GM12878 (cell line): ENCODE data around the gene PNLIPRP2. TPM values are rescaled to one million over a fixed set of nuclear protein-coding genes. Genes with fewer than 3 reads are reported as not detected.

Experiments used
- ATAC-seq: fragments of 200-7000 bp; cut with Tn5 transposase; 3 replicates; pipeline ENCODE4 v1.9.1; 2020; ENCODE audit warnings: mild to moderate bottlenecking, moderate library complexity
- BruUV-seq: library from RNA; stranded (reverse); fragments of 400-500 nt; replicated peaks from 2 replicates; lab custom pipeline; 2021; lab: Mats Ljungman, UMichigan
- CTCF ChIA-PET: fragments of 300-600 bp; sonication (Branson Sonifier 250); formaldehyde crosslinking; extraction: SDS; loops from one replicate; lab custom pipeline; 2021; ENCODE audit warnings: inconsistent platforms; lab: Yijun Ruan, JAX
- POLR2A ChIA-PET: fragments of 350-600 bp; formaldehyde crosslinking; extraction: SDS; loops from one replicate; lab custom pipeline; 2021; ENCODE audit warnings: inconsistent platforms; lab: Charles Lee
- RAD21 ChIA-PET: fragments of 300-600 bp; sonication (Branson Sonifier 250); formaldehyde crosslinking; loops from one replicate; lab custom pipeline; 2023; ENCODE audit warnings: antibody characterized with exemption; ENCODE audit not compliant: unreplicated experiment; lab: Charles Lee
- SMC1A ChIA-PET: fragments of 300-600 bp; sonication (Branson Sonifier 250); formaldehyde crosslinking; loops from one replicate; lab custom pipeline; 2023; ENCODE audit not compliant: unreplicated experiment, uncharacterized antibody; lab: Charles Lee
- DNase-seq: peaks from one replicate; pipeline ENCODE4 v3.0.0-alpha.2; 2011; ENCODE audit warnings: low read depth, low spot score
- FAIRE-seq: peaks from 3 replicates; lab custom pipeline; 2011; peaks lifted over from hg19 to GRCh38; lab: Jason Lieb, UNC
- H2AFZ ChIP-seq: 2 replicates; pipeline ENCODE4 v1.6.0; 2011; ENCODE audit warnings: low read depth, low read length, control low read depth; ENCODE audit not compliant: control insufficient read depth
- H3K27ac ChIP-seq: 2 replicates; pipeline ENCODE4 v1.5.1; 2011; ENCODE audit warnings: control low read depth; ENCODE audit not compliant: control insufficient read depth, insufficient read depth
- H3K27me3 ChIP-seq, 2 experiments: replicated peaks in 1 of 2; 2 replicates each; pipeline versions ENCODE4 v1.6.0 to v1.6.1; 2011; ENCODE audit warnings: low read length in 1 of 2; ENCODE audit not compliant: control insufficient read depth in 2 of 2, insufficient read depth in 2 of 2
- H3K36me3 ChIP-seq, 2 experiments: 2 replicates each; pipeline ENCODE4 v1.5.1; 2011; ENCODE audit warnings: low read length in 1 of 2; ENCODE audit not compliant: control insufficient read depth in 2 of 2, insufficient read depth in 2 of 2
- H3K4me1 ChIP-seq: 2 replicates; pipeline ENCODE4 v1.6.1; 2011; ENCODE audit warnings: mild to moderate bottlenecking, low read length, moderate library complexity, mixed read lengths; ENCODE audit not compliant: control insufficient read depth, insufficient read depth
- H3K4me2 ChIP-seq: 2 replicates; pipeline ENCODE4 v1.6.0; 2011; ENCODE audit warnings: control low read depth; ENCODE audit not compliant: control insufficient read depth, insufficient read depth
- H3K4me3 ChIP-seq: fragments of 200-600 bp; sonication (generic); 2 replicates; pipeline ENCODE4 v1.5.1; 2016
- H3K79me2 ChIP-seq: 2 replicates; pipeline ENCODE4 v1.6.0; 2011; ENCODE audit warnings: low read length; ENCODE audit not compliant: control insufficient read depth, insufficient read depth
- H3K9ac ChIP-seq: 2 replicates; pipeline ENCODE4 v1.8.0; 2011; ENCODE audit warnings: low read length, control low read depth, mixed read lengths; ENCODE audit not compliant: control insufficient read depth, insufficient read depth
- H3K9me3 ChIP-seq: replicated peaks from 3 replicates; pipeline ENCODE4 v1.5.1; 2011; ENCODE audit warnings: mild to moderate bottlenecking, low read length; ENCODE audit not compliant: control insufficient read depth, insufficient read depth
- H4K20me1 ChIP-seq: 2 replicates; pipeline ENCODE4 v1.6.0; 2011; ENCODE audit not compliant: control insufficient read depth, insufficient read depth
- BACH1 ChIP-seq: fragments of 450-650 bp; IDR thresholded peaks from 2 replicates; pipeline ENCODE4 v1.6.1; 2017; ENCODE audit warnings: mild to moderate bottlenecking, borderline replicate concordance
- CEBPB ChIP-seq, 2 experiments: fragments of 150-350 bp in 1 of 2; IDR thresholded peaks; 2 replicates each; pipeline ENCODE4 v1.6.1; 2012 to 2014; ENCODE audit warnings: low read depth in 2 of 2, low read length in 2 of 2, borderline replicate concordance in 1 of 2, inconsistent platforms in 1 of 2
- CHD2 ChIP-seq: IDR thresholded peaks from 2 replicates; pipeline ENCODE4 v1.6.1; 2011; ENCODE audit warnings: low read depth, low read length, improper control_type of control experiment, borderline replicate concordance
- IKZF1 ChIP-seq: fragments of 450-650 bp; conservative IDR thresholded peaks from 2 replicates; pipeline ENCODE4 v1.6.1; 2017; ENCODE audit warnings: antibody characterized with exemption, mild to moderate bottlenecking
- PAX5 ChIP-seq: IDR thresholded peaks from 2 replicates; pipeline ENCODE4 v1.6.1; 2011; ENCODE audit warnings: low read depth, low read length, borderline replicate concordance
- SMAD5 ChIP-seq: IDR thresholded peaks from 2 replicates; pipeline ENCODE4 v1.6.1; 2016; ENCODE audit warnings: antibody characterized with exemption, low read depth
- SP1 ChIP-seq: IDR thresholded peaks from one replicate; pipeline ENCODE4 v1.6.1; 2011; ENCODE audit warnings: low read depth, low read length
- ZNF592 ChIP-seq: fragments of 450-650 bp; IDR thresholded peaks from 2 replicates; pipeline ENCODE4 v1.6.1; 2017; ENCODE audit warnings: mild to moderate bottlenecking, moderate library complexity
- WGBS: methylation state at CpG from one replicate; pipeline ENCODE4 v1.1.6; 2016; ENCODE audit warnings: low lambda C conversion rate; ENCODE audit not compliant: insufficient replicate concordance, insufficient coverage; ENCODE audit errors: missing lambda C conversion rate; 5-methylcytosine and 5-hydroxymethylcytosine counted together
- in situ Hi-C: fragments of 300-500 bp; cut with MboI; formaldehyde crosslinking; loops from 9 replicates; pipeline ENCODE4 v1.14.3; 2018; ENCODE audit warnings: mixed read lengths
- intact Hi-C: fragments of 100-400 bp; cut with micrococcal nuclease; formaldehyde crosslinking; loops from one replicate; pipeline ENCODE4 v1.14.2; 2022; ENCODE audit not compliant: unreplicated experiment
- polyA plus RNA-seq, 11 experiments: library from polyadenylated mRNA; depleted of rRNA in 4 of 11; unstranded in 6 of 11; stranded (reverse) in 5 of 11; fragments of >200 nt; fragmentation: Nextera tagmentation in 4 of 11; fragmentation: Illumina TruSeq in 1 of 11; extraction: Ambion mirVana in 4 of 11; extraction: Trizol in 1 of 11; gene quantifications; 1 replicate in 1 of 11; 2 replicates in 10 of 11; pipeline versions ENCODE4 v1.2.1 to v1.2.3, GENCODE V29; 2011 to 2016; ENCODE audit warnings: inconsistent platforms in 2 of 11, missing spikeins in 2 of 11, low read depth in 1 of 11
- total RNA-seq, 4 experiments: library from RNA; depleted of rRNA in 3 of 4; stranded (reverse); fragments of >200 nt in 3 of 4; fragmentation: Illumina TruSeq in 1 of 4; extraction: Trizol in 1 of 4; gene quantifications; 2 replicates each; pipeline versions ENCODE4 v1.2.1 to v1.2.3, GENCODE V29; 2013 to 2021

The PNLIPRP2 gene
- total and polyA plus RNA-seq, 10 of the 15 experiments (the other 5 are each of a cell fraction or from before 2014, with no cell fraction given), result 0.33 TPM; not detected in 9

- no peak for TF ChIP-seq ZNF592
- no peak for TF ChIP-seq IKZF1
- no peak for TF ChIP-seq BACH1
- TF ChIP-seq, all 136 proteins: peak for 0
Observed at GRCh38 chr10:116690356-116691322, 69.9 kb downstream of the PNLIPRP2 start (continued).

- FAIRE-seq (no peak), ATAC-seq (no peak), DNase-seq (no peak)
- BruUV-seq, result no TSS peak
- Histone ChIP-seq H3K27ac (no peak overlapping the region), H3K4me2 (no peak overlapping the region), H4K20me1 (no peaks in the 10 kb centered on the region), H3K4me1 (no peaks in the 10 kb centered on the region), H3K9me3 (no peaks in the 10 kb centered on the region), H3K4me3 (no peak overlapping the region), H2AFZ (no peak overlapping the region), H3K36me3 (no peaks in the 10 kb centered on the region), H3K79me2 (no peaks in the 10 kb centered on the region), H3K9ac (no peak overlapping the region), H3K27me3 (no peaks in the 10 kb centered on the region)
- no peak for TF ChIP-seq IKZF1
- TF ChIP-seq SMAD5, result no peak
- TF ChIP-seq CEBPB (IDR thresholded peaks at IDR 0.05; ENCODE audit: borderline replicate concordance in 1 of 2, low read depth in 2 of 2, low read length in 2 of 2), result no peak
- no peak for TF ChIP-seq SP1
- TF ChIP-seq CHD2, result no peak
- TF ChIP-seq PAX5, result no peak
- SMC1A ChIA-PET, result no interaction called here
- in situ Hi-C loops, result no loop called here
- 21% methylated on average over 6 of the region's 6 CpGs for WGBS
- POLR2A ChIA-PET, result no interaction called here
- intact Hi-C loops, result no loop called here
- RAD21 ChIA-PET, result no interaction called here
- CTCF ChIA-PET, result interaction anchor here (2.2 kb wide), 1 partner anchor 483 kb away, joined by 7 read pairs; no protein-coding TSS in a partner anchor
Observed at GRCh38 chr10:116691635-116692034, 70.9 kb downstream of the PNLIPRP2 start.
